IMR-90 (cell line): Measurements from ENCODE around the gene ROBO1. TPM values are rescaled to one million over a fixed set of nuclear protein-coding genes. Genes with fewer than 3 reads are reported as not detected.

Experiments used
- ATAC-seq: fragments of 200-7000 bp; cut with Tn5 transposase; 2 replicates; pipeline ENCODE4 v1.9.1; 2020; ENCODE audit warnings: low read depth, mild to moderate bottlenecking, moderate library complexity
- BruUV-seq: library from RNA; stranded (reverse); fragments of 400-500 nt; replicated peaks from 2 replicates; lab custom pipeline; 2021; lab: Mats Ljungman, UMichigan
- CTCF ChIA-PET: fragments of 300-600 bp; formaldehyde crosslinking; extraction: SDS; loops from one replicate; lab custom pipeline; 2021; ENCODE audit warnings: antibody characterized with exemption; lab: Yijun Ruan, JAX
- POLR2A ChIA-PET: fragments of 300-600 bp; sonication (Branson Sonifier 250); formaldehyde crosslinking; loops from one replicate; lab custom pipeline; 2022; ENCODE audit warnings: antibody characterized with exemption; ENCODE audit not compliant: unreplicated experiment; lab: Charles Lee
- DNase-seq: peaks from one replicate; pipeline ENCODE4 v3.0.0; 2013
- H2AFZ ChIP-seq: replicated peaks from 2 replicates; pipeline ENCODE3; 2013; ENCODE audit warnings: low read length, mild to moderate bottlenecking; ENCODE audit not compliant: poor library complexity
- H2AK5ac ChIP-seq: 2 replicates; pipeline ENCODE4 v1.6.1; 2013; ENCODE audit warnings: low read depth, low read length, inconsistent platforms
- H2AK9ac ChIP-seq: replicated peaks from 2 replicates; pipeline ENCODE3; 2013; ENCODE audit warnings: mild to moderate bottlenecking, low read depth, low read length, moderate library complexity; ENCODE audit not compliant: poor library complexity
- H2BK120ac ChIP-seq: 2 replicates; pipeline ENCODE4 v1.6.1; 2013; ENCODE audit warnings: low read depth, low read length, inconsistent platforms
- H2BK15ac ChIP-seq: 3 replicates; pipeline ENCODE4 v1.6.1; 2013; ENCODE audit warnings: low read depth, low read length, inconsistent platforms
- H2BK20ac ChIP-seq: 2 replicates; pipeline ENCODE4 v1.6.1; 2013; ENCODE audit warnings: low read depth, mild to moderate bottlenecking, inconsistent platforms, low read length, moderate library complexity
- H2BK5ac ChIP-seq: 2 replicates; pipeline ENCODE4 v1.6.1; 2013; ENCODE audit warnings: mild to moderate bottlenecking, low read depth, low read length, inconsistent platforms; ENCODE audit not compliant: poor library complexity, severe bottlenecking
- H3K14ac ChIP-seq: replicated peaks from 2 replicates; pipeline ENCODE4 v1.6.1; 2013; ENCODE audit warnings: low read depth, low read length, inconsistent platforms
- H3K18ac ChIP-seq: 2 replicates; pipeline ENCODE4 v1.6.1; 2013; ENCODE audit warnings: low read depth, low read length, control low read depth
- H3K23ac ChIP-seq: 2 replicates; pipeline ENCODE4 v1.6.1; 2013; ENCODE audit warnings: low read depth, low read length, inconsistent platforms
- H3K27ac ChIP-seq: 2 replicates; pipeline ENCODE4 v1.5.1; 2013; ENCODE audit warnings: mild to moderate bottlenecking, control low read depth, low read length; ENCODE audit not compliant: insufficient read depth
- H3K27me3 ChIP-seq: 2 replicates; pipeline ENCODE4 v1.6.1; 2013; ENCODE audit warnings: low read length; ENCODE audit not compliant: control insufficient read depth, insufficient read depth
- H3K36me3 ChIP-seq: 2 replicates; pipeline ENCODE4 v1.6.1; 2013; ENCODE audit warnings: low read length, mixed read lengths; ENCODE audit not compliant: control insufficient read depth, insufficient read depth
- H3K4ac ChIP-seq: 2 replicates; pipeline ENCODE4 v1.6.1; 2013; ENCODE audit warnings: low read depth, low read length, inconsistent platforms
- H3K4me1 ChIP-seq: 2 replicates; pipeline ENCODE4 v1.6.1; 2013; ENCODE audit warnings: low read length, mixed read lengths; ENCODE audit not compliant: control insufficient read depth, insufficient read depth
- H3K4me2 ChIP-seq: 2 replicates; pipeline ENCODE4 v1.6.1; 2013; ENCODE audit warnings: low read depth, mild to moderate bottlenecking, control low read depth, low read length, moderate library complexity
- H3K4me3 ChIP-seq: 2 replicates; pipeline ENCODE4 v1.5.1; 2013; ENCODE audit warnings: low read depth, mild to moderate bottlenecking, control low read depth, low read length, moderate library complexity; ENCODE audit not compliant: insufficient read depth
- H3K56ac ChIP-seq: 2 replicates; pipeline ENCODE4 v1.6.1; 2013; ENCODE audit warnings: low read length, inconsistent platforms; ENCODE audit not compliant: insufficient read depth; ENCODE audit errors: extremely low read depth
- H3K79me1 ChIP-seq, 2 experiments: 2 replicates each; pipeline ENCODE4 v1.6.1; 2013; ENCODE audit warnings: low read length in 2 of 2, inconsistent platforms in 1 of 2, low read depth in 1 of 2
- H3K9ac ChIP-seq: 2 replicates; pipeline ENCODE4 v1.6.1; 2013; ENCODE audit warnings: low read depth, low read length, control low read depth
- H3K9me1 ChIP-seq: 2 replicates; pipeline ENCODE4 v1.6.1; 2013; ENCODE audit warnings: low read length, inconsistent platforms; ENCODE audit not compliant: insufficient read depth
- H3K9me3 ChIP-seq: 2 replicates; pipeline ENCODE4 v1.6.1; 2013; ENCODE audit warnings: low read length; ENCODE audit not compliant: control insufficient read depth, insufficient read depth
- H4K20me1 ChIP-seq: 2 replicates; pipeline ENCODE4 v1.6.1; 2013; ENCODE audit warnings: low read length, inconsistent platforms; ENCODE audit not compliant: insufficient read depth
- H4K5ac ChIP-seq: 2 replicates; pipeline ENCODE4 v1.6.1; 2013; ENCODE audit warnings: mild to moderate bottlenecking, low read depth, low read length, control low read depth
- H4K8ac ChIP-seq, 2 experiments: 2 replicates each; pipeline ENCODE4 v1.6.1; 2013; ENCODE audit warnings: low read depth in 2 of 2, low read length in 2 of 2, control low read depth in 1 of 2, inconsistent platforms in 1 of 2
- H4K91ac ChIP-seq: 2 replicates; pipeline ENCODE4 v1.6.1; 2013; ENCODE audit warnings: low read depth, low read length, inconsistent platforms; ENCODE audit not compliant: insufficient read depth
- CHD1 ChIP-seq: IDR thresholded peaks from 2 replicates; pipeline ENCODE4 v1.6.1; 2012; ENCODE audit warnings: low read depth, low read length, improper control_type of control experiment
- RAD21 ChIP-seq: IDR thresholded peaks from 2 replicates; pipeline ENCODE4 v1.6.1; 2012; ENCODE audit warnings: low read length, improper control_type of control experiment
- WGBS, 2 experiments: methylation state at CpG; one replicate each; pipeline versions ENCODE4 v1.1.5 to v1.1.7; 2013; ENCODE audit warnings: missing lambda C conversion rate in 2 of 2; ENCODE audit not compliant: insufficient read length in 1 of 2; ENCODE audit errors: extremely low coverage in 2 of 2; 5-methylcytosine and 5-hydroxymethylcytosine counted together
- dilution Hi-C: fragments of 300-500 bp; cut with HindIII; formaldehyde crosslinking; loops from one replicate; pipeline ENCODE4 v1.14.3; 2018; ENCODE audit warnings: low sequenced_read_pairs; ENCODE audit not compliant: unreplicated experiment
- in situ Hi-C: fragments of 300-500 bp; cut with MboI; formaldehyde crosslinking; loops from 3 replicates; pipeline ENCODE4 v1.14.3; 2019; ENCODE audit warnings: low sequenced_read_pairs, inconsistent platforms, mixed read lengths
- intact Hi-C: fragments of 100-400 bp; cut with micrococcal nuclease; formaldehyde crosslinking; loops from 2 replicates; pipeline ENCODE4 v1.10.0; 2022
- polyA plus RNA-seq, 3 experiments: library from polyadenylated mRNA; depleted of rRNA; stranded (reverse); fragments of >200 nt; gene quantifications; 2 replicates each; pipeline ENCODE4 v1.2.3, GENCODE V29; 2012; ENCODE audit warnings: low replicate concordance in 1 of 3
- total RNA-seq: library from RNA; depleted of rRNA; stranded (reverse); fragments of >200 nt; gene quantifications from 2 replicates; pipeline ENCODE4 v1.2.3, GENCODE V29; 2012
- TF ChIP-seq, protein P1 (sequence below): conservative IDR thresholded peaks from 2 replicates; pipeline ENCODE4 v1.5.1; 2012; ENCODE audit warnings: mild to moderate bottlenecking, low read depth, low read length, improper control_type of control experiment

The ROBO1 gene
- total and polyA plus RNA-seq, 2 of the 4 experiments (the other 2 are of a cell fraction), result 24.1 to 53.9 TPM

DNA sequence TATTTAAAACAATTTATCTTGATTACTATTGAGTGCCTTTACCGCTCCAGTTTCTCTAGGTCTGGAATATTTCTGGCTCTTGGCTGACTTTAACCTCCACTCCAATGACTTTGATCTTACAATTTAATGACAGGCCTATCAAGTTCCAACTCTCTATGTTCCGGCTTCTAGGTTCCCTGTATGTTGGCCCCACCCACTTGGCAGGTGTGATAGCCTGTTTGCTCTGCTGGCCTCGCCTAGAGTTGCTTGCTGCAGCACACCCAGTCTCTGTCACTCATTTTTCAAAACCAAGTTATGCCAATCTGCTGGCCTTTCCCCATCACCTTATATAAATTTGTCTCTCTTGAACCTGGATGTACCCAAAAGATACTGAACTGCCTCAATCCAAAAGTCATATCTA, 428.0 kb downstream of the ROBO1 start:
- no peaks in the 10 kb centered on the region for H4K20me1 ChIP-seq
- dilution Hi-C loops (no loop called here), intact Hi-C loops (no loop called here), in situ Hi-C loops (no loop called here)
- H3K4me2 ChIP-seq, result no peak overlapping the region
- TF ChIP-seq, protein P1, sequence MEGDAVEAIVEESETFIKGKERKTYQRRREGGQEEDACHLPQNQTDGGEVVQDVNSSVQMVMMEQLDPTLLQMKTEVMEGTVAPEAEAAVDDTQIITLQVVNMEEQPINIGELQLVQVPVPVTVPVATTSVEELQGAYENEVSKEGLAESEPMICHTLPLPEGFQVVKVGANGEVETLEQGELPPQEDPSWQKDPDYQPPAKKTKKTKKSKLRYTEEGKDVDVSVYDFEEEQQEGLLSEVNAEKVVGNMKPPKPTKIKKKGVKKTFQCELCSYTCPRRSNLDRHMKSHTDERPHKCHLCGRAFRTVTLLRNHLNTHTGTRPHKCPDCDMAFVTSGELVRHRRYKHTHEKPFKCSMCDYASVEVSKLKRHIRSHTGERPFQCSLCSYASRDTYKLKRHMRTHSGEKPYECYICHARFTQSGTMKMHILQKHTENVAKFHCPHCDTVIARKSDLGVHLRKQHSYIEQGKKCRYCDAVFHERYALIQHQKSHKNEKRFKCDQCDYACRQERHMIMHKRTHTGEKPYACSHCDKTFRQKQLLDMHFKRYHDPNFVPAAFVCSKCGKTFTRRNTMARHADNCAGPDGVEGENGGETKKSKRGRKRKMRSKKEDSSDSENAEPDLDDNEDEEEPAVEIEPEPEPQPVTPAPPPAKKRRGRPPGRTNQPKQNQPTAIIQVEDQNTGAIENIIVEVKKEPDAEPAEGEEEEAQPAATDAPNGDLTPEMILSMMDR, result no peak
- TF ChIP-seq RAD21, result no peak
- no peak for TF ChIP-seq CHD1
- H4K8ac ChIP-seq, result no peak overlapping the region
- no peak for DNase-seq
- H4K91ac ChIP-seq, result no peak overlapping the region
- H3K27ac ChIP-seq, result no peak overlapping the region
- no peak overlapping the region for H4K5ac ChIP-seq
- no peak overlapping the region for H2BK15ac ChIP-seq
- H2BK20ac ChIP-seq, result no peak overlapping the region
- H3K27me3 ChIP-seq, result no peaks in the 10 kb centered on the region; the same call in 1 of the 2 replicates
- H2AFZ ChIP-seq, result no peak overlapping the region
- H3K4me3 ChIP-seq, result no peak overlapping the region
- H3K79me1 ChIP-seq, result no peaks in the 10 kb centered on the region
- no peaks in the 10 kb centered on the region for H3K9me1 ChIP-seq
- CTCF ChIA-PET, result interaction anchor here (0.5 to 0.6 kb wide), 2 partner anchors 27 to 651 kb away, joined by 3 to 6 read pairs; no protein-coding TSS in a partner anchor
- H3K14ac ChIP-seq, result no peak overlapping the region
- no peak for ATAC-seq
- H3K4ac ChIP-seq, result no peak overlapping the region
- no TSS peak for BruUV-seq
- no peak overlapping the region for H3K23ac ChIP-seq
- H3K9me3 ChIP-seq, result no peaks in the 10 kb centered on the region
- no peak overlapping the region for H3K56ac ChIP-seq
- 71% methylated on average over 1 of the region's 3 CpGs; no CpG with 5 or more reads in 1 of the 2 experiments for WGBS, 2 experiments
- H2AK5ac ChIP-seq, result no peak overlapping the region
- H3K18ac ChIP-seq, result no peak overlapping the region
- no peaks in the 10 kb centered on the region for H3K4me1 ChIP-seq
- no peaks in the 10 kb centered on the region for H3K36me3 ChIP-seq
- POLR2A ChIA-PET, result no interaction called here
- H3K9ac ChIP-seq, result no peak overlapping the region
- no peak overlapping the region for H2AK9ac ChIP-seq
- H2BK120ac ChIP-seq, result no peak overlapping the region
- H2BK5ac ChIP-seq, result no peak overlapping the region
